GM08714 (cell line): ENCODE results near the gene HJV.
"Not testable (repeated sequence)": the region's sequence is repeated elsewhere in the genome, so short reads cannot be mapped to it uniquely, and the experiment has no call there.

Experiments used
- H3K4me3 ChIP-seq: fragments of 200-500 bp; sonication (Bioruptor generic); 2 replicates; pipeline ENCODE4 v1.5.1; 2014; ENCODE audit warnings: mild to moderate bottlenecking, low read length, inconsistent platforms
- ZNF274 ChIP-seq: IDR thresholded peaks from 2 replicates; pipeline ENCODE4 v1.6.1; 2012; ENCODE audit warnings: mild to moderate bottlenecking, low read depth, low read length

Gene HJV

GRCh38 chr1:146032631-146033219, 11.2 kb upstream of the HJV start:
- no peak overlapping the region for H3K4me3 ChIP-seq
- no peak for TF ChIP-seq ZNF274

GRCh38 chr1:146031476-146031875, 9.9 kb upstream of the HJV start:
- TF ChIP-seq ZNF274 = no peak
- H3K4me3 ChIP-seq = no peak overlapping the region

- TF ChIP-seq ZNF274 = no peak
- H3K4me3 ChIP-seq = no peak overlapping the region
Observed at GRCh38 chr1:146029117-146029516, 7.6 kb upstream of the HJV start.

GRCh38 chr1:146026650-146027049, 5.1 kb upstream of the HJV start:
- not testable (repeated sequence) for H3K4me3 ChIP-seq

- H3K4me3 ChIP-seq = not testable (repeated sequence)
Observed at GRCh38 chr1:146025787-146026495, 4.4 kb upstream of the HJV start.

GRCh38 chr1:146022403-146023127, 1.0 kb upstream of the HJV start:
- H3K4me3 ChIP-seq = no peak overlapping the region
- TF ChIP-seq ZNF274 = no peak

- no peak for TF ChIP-seq ZNF274
- no peak overlapping the region for H3K4me3 ChIP-seq
Observed at GRCh38 chr1:146021050-146021445, 487 bp downstream of the HJV start.

- TF ChIP-seq ZNF274 = no peak
- no peak overlapping the region for H3K4me3 ChIP-seq
Observed at GRCh38 chr1:146020058-146021049, 1.2 kb downstream of the HJV start.

GRCh38 chr1:146019231-146020057, 2.1 kb downstream of the HJV start:
- no peak overlapping the region for H3K4me3 ChIP-seq

GRCh38 chr1:146016891-146017290, 4.6 kb downstream of the HJV start:
- no peak for TF ChIP-seq ZNF274
- H3K4me3 ChIP-seq = no peak overlapping the region

More at GRCh38 chr1:146019231-146020057, 2.1 kb downstream of the HJV start:
- no peak for TF ChIP-seq ZNF274

GRCh38 chr1:146013559-146013922, 8.0 kb downstream of the HJV start:
- no peak for TF ChIP-seq ZNF274
- no peak overlapping the region for H3K4me3 ChIP-seq

GRCh38 chr1:146012703-146013558, 8.6 kb downstream of the HJV start:
- H3K4me3 ChIP-seq = no peak overlapping the region
- no peak for TF ChIP-seq ZNF274
